NK-92 treated with Interleukin-12 subunit alpha and Interleukin-12 subunit beta, amount 100 ng/mL, for 24 hours (cell line): ENCODE data around the gene HYI.
"Not testable (repeated sequence)": the region's sequence is repeated elsewhere in the genome, so short reads cannot be mapped to it uniquely, and the experiment has no call there.

ENCODE experiments used
- DNase-seq: peaks from one replicate; lab custom pipeline; 2025; lab: John Stamatoyannopoulos, UW

The HYI gene

GRCh38 chr1:43427524-43427923 lies 26.2 kb downstream of the HYI start:
- DNase-seq: no peak

- no peak for DNase-seq
Observed at GRCh38 chr1:43426221-43426620, 27.5 kb downstream of the HYI start.

GRCh38 chr1:43425045-43425444 lies 28.7 kb downstream of the HYI start:
- no peak for DNase-seq

- no peak for DNase-seq
Observed at GRCh38 chr1:43423672-43424550, 29.8 kb downstream of the HYI start.

GRCh38 chr1:43422995-43423671 lies 30.6 kb downstream of the HYI start:
- no peak for DNase-seq

GRCh38 chr1:43421976-43422750 lies 31.6 kb downstream of the HYI start:
- no peak for DNase-seq

GRCh38 chr1:43421396-43421795 lies 32.3 kb downstream of the HYI start:
- DNase-seq: no peak

GRCh38 chr1:43420874-43421273 lies 32.9 kb downstream of the HYI start:
- no peak for DNase-seq

GRCh38 chr1:43419627-43420425 lies 33.9 kb downstream of the HYI start:
- DNase-seq: no peak

GRCh38 chr1:43418858-43419257 lies 34.9 kb downstream of the HYI start:
- no peak for DNase-seq

- DNase-seq: no peak
Observed at GRCh38 chr1:43415901-43416300, 37.8 kb downstream of the HYI start.

- DNase-seq: peak; percentile 13
Observed at GRCh38 chr1:43414634-43415223, 39.0 kb downstream of the HYI start.

GRCh38 chr1:43413426-43413825 lies 40.3 kb downstream of the HYI start:
- DNase-seq: not testable (repeated sequence)

GRCh38 chr1:43410571-43410970 lies 43.2 kb downstream of the HYI start:
- no peak for DNase-seq

GRCh38 chr1:43405876-43406234 lies 47.9 kb downstream of the HYI start:
- no peak for DNase-seq

GRCh38 chr1:43405219-43405875 lies 48.4 kb downstream of the HYI start:
- no peak for DNase-seq

- no peak for DNase-seq
Observed at GRCh38 chr1:43404353-43404752, 49.4 kb downstream of the HYI start.

- no peak for DNase-seq
Observed at GRCh38 chr1:43402089-43402865, 51.5 kb downstream of the HYI start.
